Vagina (tissue), 2 donors: ENCODE data around the gene ZNF503.

Experiments
- POLR2A ChIP-seq, 2 donors: fragments of 450-650 bp; IDR thresholded peaks; one replicate each; pipeline ENCODE4 v1.6.1; 2017; ENCODE audit warnings: antibody characterized with exemption in 2 of 2, mild to moderate bottlenecking in 2 of 2, moderate library complexity in 2 of 2
- TF ChIP-seq, protein P1 (sequence below), 3 experiments: fragments of 450-650 bp in 2 of 3; fragments of 200-600 bp in 1 of 3; sonication (generic) in 1 of 3; IDR thresholded peaks; one replicate each; pipeline ENCODE4 v1.5.1; 2017 to 2019; ENCODE audit warnings: antibody characterized with exemption in 3 of 3, mild to moderate bottlenecking in 2 of 3, moderate library complexity in 2 of 3

DNA sequence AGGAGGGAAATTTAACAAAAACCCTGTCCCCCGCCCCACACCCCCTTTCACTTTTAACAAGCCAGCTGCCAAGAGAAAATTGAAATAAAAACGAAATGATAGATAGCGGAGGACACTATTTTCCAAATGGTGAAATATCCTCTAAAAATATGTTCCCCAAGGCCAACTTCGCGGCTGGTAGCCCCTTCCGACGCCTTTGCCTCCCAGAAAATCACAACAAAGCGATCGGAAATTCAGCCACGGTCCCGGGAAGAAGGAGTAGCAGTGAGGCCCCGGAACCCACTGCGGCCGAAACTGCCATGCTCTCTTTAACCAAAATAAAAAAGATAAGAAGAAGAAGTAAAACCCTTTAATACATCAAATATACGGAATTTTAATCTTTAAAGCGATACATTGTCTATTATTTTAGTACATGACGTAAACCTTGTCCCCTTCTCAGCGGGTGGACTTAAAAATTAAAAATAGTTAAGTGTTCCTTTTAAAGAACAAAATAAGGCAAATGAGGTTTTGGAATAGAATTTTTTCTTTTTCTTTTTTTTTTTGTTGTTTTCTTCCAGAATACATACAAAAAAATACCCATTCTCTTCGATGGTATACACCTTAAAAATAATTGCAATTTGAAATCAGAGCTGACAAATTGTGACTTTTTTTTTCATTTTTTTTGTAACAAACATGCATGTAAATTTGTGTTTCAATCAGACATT lies 3.9 kb downstream of the ZNF503 start:
- TF ChIP-seq, protein P1, sequence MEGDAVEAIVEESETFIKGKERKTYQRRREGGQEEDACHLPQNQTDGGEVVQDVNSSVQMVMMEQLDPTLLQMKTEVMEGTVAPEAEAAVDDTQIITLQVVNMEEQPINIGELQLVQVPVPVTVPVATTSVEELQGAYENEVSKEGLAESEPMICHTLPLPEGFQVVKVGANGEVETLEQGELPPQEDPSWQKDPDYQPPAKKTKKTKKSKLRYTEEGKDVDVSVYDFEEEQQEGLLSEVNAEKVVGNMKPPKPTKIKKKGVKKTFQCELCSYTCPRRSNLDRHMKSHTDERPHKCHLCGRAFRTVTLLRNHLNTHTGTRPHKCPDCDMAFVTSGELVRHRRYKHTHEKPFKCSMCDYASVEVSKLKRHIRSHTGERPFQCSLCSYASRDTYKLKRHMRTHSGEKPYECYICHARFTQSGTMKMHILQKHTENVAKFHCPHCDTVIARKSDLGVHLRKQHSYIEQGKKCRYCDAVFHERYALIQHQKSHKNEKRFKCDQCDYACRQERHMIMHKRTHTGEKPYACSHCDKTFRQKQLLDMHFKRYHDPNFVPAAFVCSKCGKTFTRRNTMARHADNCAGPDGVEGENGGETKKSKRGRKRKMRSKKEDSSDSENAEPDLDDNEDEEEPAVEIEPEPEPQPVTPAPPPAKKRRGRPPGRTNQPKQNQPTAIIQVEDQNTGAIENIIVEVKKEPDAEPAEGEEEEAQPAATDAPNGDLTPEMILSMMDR (IDR thresholded peaks at IDR 0.05): no peak
- TF ChIP-seq POLR2A (IDR thresholded peaks at IDR 0.05): no peak
